NT2/D1 (cell line): ENCODE measurements around the gene GNA12.

ENCODE experiments used
- YY1 ChIP-seq: IDR thresholded peaks from 2 replicates; pipeline ENCODE4 v1.6.1; 2011; ENCODE audit not compliant: insufficient read length, insufficient read depth
- ZNF274 ChIP-seq: IDR thresholded peaks from 2 replicates; pipeline ENCODE4 v1.6.1; 2011; ENCODE audit warnings: mild to moderate bottlenecking, low read depth, low read length

- TF ChIP-seq ZNF274, result no peak
- TF ChIP-seq YY1, result no peak
Measured at GRCh38 chr7:2775785-2776184, 68.3 kb downstream of the GNA12 start.
